WTC11 (cell line): ENCODE results near the gene FRMD5.
"Not testable (repeated sequence)": the region's sequence is repeated elsewhere in the genome, so short reads cannot be mapped to it uniquely, and the experiment has no call there.

Source experiments
- CTCF ChIP-seq: fragments of 200-600 bp; IDR thresholded peaks from 2 replicates; pipeline ENCODE4 v1.8.0; 2022; ENCODE audit warnings: antibody characterized with exemption
- E2F4 ChIP-seq: sonication (generic); formaldehyde crosslinking; IDR thresholded peaks from 2 replicates; pipeline ENCODE4 v1.8.1; 2022; ENCODE audit warnings: low read depth, mild to moderate bottlenecking, moderate library complexity, missing genetic modification reagents, borderline replicate concordance
- ESRRA ChIP-seq: sonication (generic); formaldehyde crosslinking; IDR thresholded peaks from 2 replicates; pipeline ENCODE4 v1.8.1; 2022; ENCODE audit warnings: mild to moderate bottlenecking, missing genetic modification reagents, borderline replicate concordance
- FOXK1 ChIP-seq: sonication (generic); formaldehyde crosslinking; IDR thresholded peaks from 2 replicates; pipeline ENCODE4 v1.8.0; 2022; ENCODE audit warnings: mild to moderate bottlenecking, moderate library complexity, missing genetic modification reagents
- PRDM15 ChIP-seq: sonication (generic); formaldehyde crosslinking; IDR thresholded peaks from 2 replicates; pipeline ENCODE4 v1.8.0; 2022; ENCODE audit warnings: missing genetic modification reagents
- PRRX2 ChIP-seq: fragments of 250-450 bp; sonication (Bioruptor Pico); IDR thresholded peaks from 2 replicates; pipeline ENCODE4 v1.8.0; 2021; ENCODE audit warnings: mild to moderate bottlenecking
- ZNF423 ChIP-seq: fragments of 250-450 bp; sonication (Bioruptor Pico); IDR thresholded peaks from 2 replicates; pipeline ENCODE4 v2.1.2; 2022; ENCODE audit warnings: mild to moderate bottlenecking, moderate library complexity
- TF ChIP-seq, protein P1 (sequence below): sonication (generic); formaldehyde crosslinking; IDR thresholded peaks from 2 replicates; pipeline ENCODE4 v1.8.1; 2023; ENCODE audit warnings: mild to moderate bottlenecking, missing genetic modification reagents, moderate library complexity

GRCh38 chr15:43831519-43832052, 363.5 kb downstream of the FRMD5 start:
- TF ChIP-seq CTCF; PRDM15 (CRISPR knock-in tag); FOXK1; ZNF423; ESRRA (CRISPR knock-in tag); E2F4 (CRISPR knock-in tag); PRRX2: not testable (repeated sequence)
- TF ChIP-seq, protein P1, sequence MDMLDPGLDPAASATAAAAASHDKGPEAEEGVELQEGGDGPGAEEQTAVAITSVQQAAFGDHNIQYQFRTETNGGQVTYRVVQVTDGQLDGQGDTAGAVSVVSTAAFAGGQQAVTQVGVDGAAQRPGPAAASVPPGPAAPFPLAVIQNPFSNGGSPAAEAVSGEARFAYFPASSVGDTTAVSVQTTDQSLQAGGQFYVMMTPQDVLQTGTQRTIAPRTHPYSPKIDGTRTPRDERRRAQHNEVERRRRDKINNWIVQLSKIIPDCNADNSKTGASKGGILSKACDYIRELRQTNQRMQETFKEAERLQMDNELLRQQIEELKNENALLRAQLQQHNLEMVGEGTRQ, result not testable (repeated sequence)
